NCI-H128 (cell line): ENCODE measurements around the gene MMEL1.

ENCODE experiments used
- DNase-seq: peaks from one replicate; lab custom pipeline; 2025; ENCODE audit not compliant: unreplicated experiment; lab: John Stamatoyannopoulos, UW

Gene MMEL1

GRCh38 chr1:2605509-2606395 is 27.1 kb downstream of the MMEL1 start:
- no peak for DNase-seq

- no peak for DNase-seq
Measured at GRCh38 chr1:2604844-2605508, 27.8 kb downstream of the MMEL1 start.

GRCh38 chr1:2604156-2604843 is 28.5 kb downstream of the MMEL1 start:
- no peak for DNase-seq

- DNase-seq: no peak
Measured at GRCh38 chr1:2603521-2604155, 29.2 kb downstream of the MMEL1 start.

- DNase-seq: no peak
Measured at GRCh38 chr1:2602866-2603520, 29.8 kb downstream of the MMEL1 start.

GRCh38 chr1:2602311-2602835 is 30.4 kb downstream of the MMEL1 start:
- DNase-seq: no peak

GRCh38 chr1:2601721-2602303 is 31.0 kb downstream of the MMEL1 start:
- DNase-seq: no peak

- no peak for DNase-seq
Measured at GRCh38 chr1:2598329-2598931, 34.4 kb downstream of the MMEL1 start.

- no peak for DNase-seq
Measured at GRCh38 chr1:2597441-2598328, 35.1 kb downstream of the MMEL1 start.

- no peak for DNase-seq
Measured at GRCh38 chr1:2596530-2597333, 36.1 kb downstream of the MMEL1 start.

GRCh38 chr1:2595812-2596529 is 36.8 kb downstream of the MMEL1 start:
- no peak for DNase-seq

GRCh38 chr1:2595261-2595811 is 37.5 kb downstream of the MMEL1 start:
- no peak for DNase-seq

GRCh38 chr1:2594641-2595131 is 38.1 kb downstream of the MMEL1 start:
- no peak for DNase-seq

- no peak for DNase-seq
Measured at GRCh38 chr1:2594001-2594640, 38.7 kb downstream of the MMEL1 start.

GRCh38 chr1:2593251-2593878 is 39.5 kb downstream of the MMEL1 start:
- DNase-seq: no peak

GRCh38 chr1:2592672-2593071 is 40.1 kb downstream of the MMEL1 start:
- no peak for DNase-seq
